K562 (cell line): ENCODE measurements around the gene CGNL1. TPM values are rescaled to one million over a fixed set of nuclear protein-coding genes. Genes with fewer than 3 reads are reported as not detected.

Experiments used
- DEAF1 ChIP-seq: fragments of 450-650 bp; formaldehyde crosslinking; IDR thresholded peaks from 2 replicates; pipeline ENCODE4 v1.4.0; 2020; ENCODE audit warnings: mild to moderate bottlenecking, moderate library complexity
- JUND ChIP-seq, 2 experiments: IDR thresholded peaks; 2 replicates in 1 of 2; 3 replicates in 1 of 2; pipeline ENCODE4 v1.6.1; 2011; ENCODE audit warnings: borderline replicate concordance in 2 of 2, low read depth in 2 of 2, low read length in 2 of 2, improper control_type of control experiment in 1 of 2, missing biosample characterization in 1 of 2, missing genetic modification characterization in 1 of 2, missing genetic modification reagents in 1 of 2
- MITF ChIP-seq: IDR thresholded peaks from 2 replicates; pipeline ENCODE4 v1.6.1; 2014; ENCODE audit warnings: antibody characterized with exemption
- MYC ChIP-seq, 2 experiments: fragments of 250-450 bp in 1 of 2; sonication (Bioruptor Pico) in 1 of 2; IDR thresholded peaks; 2 replicates each; pipeline versions ENCODE4 v1.5.1 to v1.6.1; 2012 to 2021; ENCODE audit warnings: low read depth in 2 of 2, borderline replicate concordance in 1 of 2, improper control_type of control experiment in 1 of 2, low read length in 1 of 2, mild to moderate bottlenecking in 1 of 2, moderate library complexity in 1 of 2
- RAD21 ChIP-seq, 2 experiments: fragments of 250-450 bp in 1 of 2; fragments of 450-650 bp in 1 of 2; sonication (Bioruptor Pico) in 1 of 2; formaldehyde crosslinking in 1 of 2; IDR thresholded peaks in 1 of 2; conservative IDR thresholded peaks in 1 of 2; 2 replicates each; pipeline versions ENCODE4 v1.4.0 to v1.8.0; 2020 to 2022; ENCODE audit warnings: mild to moderate bottlenecking in 2 of 2, moderate library complexity in 1 of 2
- RERE ChIP-seq: sonication (generic); formaldehyde crosslinking; IDR thresholded peaks from 2 replicates; pipeline ENCODE4 v1.8.0; 2023; ENCODE audit warnings: missing genetic modification reagents, mild to moderate bottlenecking, borderline replicate concordance
- SMC3 ChIP-seq: conservative IDR thresholded peaks from 2 replicates; pipeline ENCODE4 v1.6.1; 2011; ENCODE audit warnings: low read depth, low read length, improper control_type of control experiment; ENCODE audit not compliant: insufficient read depth
- TFAP4 ChIP-seq: sonication (generic); formaldehyde crosslinking; IDR thresholded peaks from 2 replicates; pipeline ENCODE4 v1.8.0; 2022; ENCODE audit warnings: missing genetic modification reagents, mild to moderate bottlenecking, moderate library complexity, borderline replicate concordance
- ZNF212 ChIP-seq: fragments of 450-650 bp; formaldehyde crosslinking; IDR thresholded peaks from 2 replicates; pipeline ENCODE4 v1.4.0; 2020; ENCODE audit warnings: mild to moderate bottlenecking
- ZNF263 ChIP-seq: sonication (generic); formaldehyde crosslinking; IDR thresholded peaks from 2 replicates; pipeline ENCODE4 v1.8.0; 2022; ENCODE audit warnings: mild to moderate bottlenecking, missing genetic modification reagents, borderline replicate concordance
- polyA plus RNA-seq, 8 experiments: library from polyadenylated mRNA; depleted of rRNA in 4 of 8; stranded (reverse) in 5 of 8; unstranded in 3 of 8; fragments of >200 nt; fragmentation: Nextera tagmentation in 2 of 8; fragmentation: Illumina TruSeq in 1 of 8; extraction: Ambion mirVana in 2 of 8; extraction: Trizol in 1 of 8; gene quantifications; 2 replicates each; pipeline versions ENCODE4 v1.2.1 to v1.2.3, GENCODE V29; 2011 to 2014; ENCODE audit warnings: inconsistent platforms in 1 of 8, missing spikeins in 1 of 8
- total RNA-seq, 7 experiments: library from RNA; depleted of rRNA in 6 of 7; stranded (reverse); fragments of >200 nt in 6 of 7; fragmentation: Illumina TruSeq in 2 of 7; extraction: Trizol in 2 of 7; gene quantifications; 2 replicates each; pipeline versions ENCODE4 v1.2.1 to v1.2.3, GENCODE V29; 2011 to 2021; ENCODE audit warnings: low replicate concordance in 1 of 7

Gene CGNL1
- total and polyA plus RNA-seq, 9 of the 15 experiments (the other 6 are each of a cell fraction or from before 2014, with no cell fraction given): 0.01 to 0.07 TPM; not detected in 7

GRCh38 chr15:57340682-57341259 is 35.5 kb upstream of the CGNL1 start (continued):
- TF ChIP-seq JUND (IDR thresholded peaks at IDR 0.05; ENCODE audit: borderline replicate concordance, low read depth, low read length): 0 out of 2 replicates have a peak, but pooled peaks have one; percentile 14
- TF ChIP-seq JUND (tag; IDR thresholded peaks at IDR 0.05; ENCODE audit: borderline replicate concordance, low read depth, low read length): no peak
- no peak for TF ChIP-seq MYC (IDR thresholded peaks at IDR 0.05; ENCODE audit: low read depth, low read length)
- no peak for TF ChIP-seq MYC (CRISPR knock-in tag; IDR thresholded peaks at IDR 0.05; ENCODE audit: borderline replicate concordance, low read depth)
- TF ChIP-seq RERE (CRISPR knock-in tag): no peak
- peak; percentile 89 for TF ChIP-seq SMC3
- TF ChIP-seq MITF: no peak
- peak; percentile 88 to 94 for TF ChIP-seq RAD21 (CRISPR knock-in tag; conservative IDR thresholded peaks at IDR 0.05 in 1 of 2, IDR thresholded peaks at IDR 0.05 in 1 of 2)
- no peak for TF ChIP-seq ZNF263
- TF ChIP-seq ZNF212: no peak
- peak; percentile 81 for TF ChIP-seq DEAF1 (CRISPR knock-in tag)
- TF ChIP-seq TFAP4 (CRISPR knock-in tag): peak; percentile 53; the same call in 1 of the 2 replicates
- TF ChIP-seq, all 486 proteins: peak for 10
